Caco-2 (cell line): ENCODE results near the gene MARCHF2. TPM values are rescaled to one million over a fixed set of nuclear protein-coding genes. Genes with fewer than 3 reads are reported as not detected.

Experiments
- BruUV-seq: library from RNA; stranded (reverse); fragments of 400-500 nt; replicated peaks from 2 replicates; lab custom pipeline; 2021; lab: Mats Ljungman, UMichigan
- CTCF ChIA-PET: fragments of 300-600 bp; sonication (Branson Sonifier 250); formaldehyde crosslinking; loops from one replicate; lab custom pipeline; 2022; ENCODE audit warnings: antibody characterized with exemption; lab: Charles Lee
- POLR2A ChIA-PET: fragments of 300-600 bp; sonication (Branson Sonifier 250); formaldehyde crosslinking; loops from one replicate; lab custom pipeline; 2022; ENCODE audit warnings: antibody characterized with exemption; lab: Charles Lee
- DNase-seq, 2 experiments: peaks; one replicate each; pipeline versions ENCODE4 v3.0.0 to v3.0.0-alpha.2; 2020 to 2022
- H3K27me3 ChIP-seq: replicated peaks from 2 replicates; pipeline ENCODE4 v1.6.0; 2011; ENCODE audit warnings: low read length; ENCODE audit not compliant: control insufficient read depth, insufficient read depth
- H3K36me3 ChIP-seq: 2 replicates; pipeline ENCODE4 v1.5.1; 2011; ENCODE audit warnings: low read length; ENCODE audit not compliant: control insufficient read depth, insufficient read depth
- H3K4me1 ChIP-seq: fragments of 250-450 bp; sonication (Bioruptor Pico); 2 replicates; pipeline ENCODE4 v1.5.1; 2020; ENCODE audit warnings: mild to moderate bottlenecking
- H3K4me3 ChIP-seq: 2 replicates; pipeline ENCODE4 v1.5.1; 2011; ENCODE audit warnings: low read depth, mild to moderate bottlenecking, control low read depth, low read length
- H3K9me3 ChIP-seq: fragments of 250-450 bp; sonication (Bioruptor Pico); 2 replicates; pipeline ENCODE4 v1.5.1; 2020; ENCODE audit warnings: mild to moderate bottlenecking, moderate library complexity
- H3K27ac Mint-ChIP-seq: one replicate; pipeline ENCODE4 v1.8.0; 2022; ENCODE audit warnings: mixed read lengths; ENCODE audit not compliant: unreplicated experiment
- H3K27me3 Mint-ChIP-seq: one replicate; pipeline ENCODE4 v1.8.0; 2022; ENCODE audit warnings: mixed read lengths; ENCODE audit not compliant: insufficient read depth, unreplicated experiment
- H3K36me3 Mint-ChIP-seq: one replicate; pipeline ENCODE4 v1.8.0; 2022; ENCODE audit warnings: mild to moderate bottlenecking, mixed read lengths; ENCODE audit not compliant: insufficient read depth, unreplicated experiment
- H3K4me1 Mint-ChIP-seq: one replicate; pipeline ENCODE4 v1.8.0; 2022; ENCODE audit warnings: low read depth, mixed read lengths; ENCODE audit not compliant: unreplicated experiment
- H3K4me3 Mint-ChIP-seq: one replicate; pipeline ENCODE4 v1.8.0; 2022; ENCODE audit warnings: mild to moderate bottlenecking, moderate library complexity, mixed read lengths; ENCODE audit not compliant: unreplicated experiment
- H3K9me3 Mint-ChIP-seq: one replicate; pipeline ENCODE4 v1.8.0; 2022; ENCODE audit warnings: mixed read lengths; ENCODE audit not compliant: unreplicated experiment
- CTCF ChIP-seq, 2 experiments: fragments of 200-600 bp in 1 of 2; IDR thresholded peaks; 1 replicate in 1 of 2; 2 replicates in 1 of 2; pipeline versions ENCODE4 v1.5.1 to v1.8.0; 2011 to 2022; ENCODE audit warnings: antibody characterized with exemption in 1 of 2, control low read depth in 1 of 2, inconsistent platforms in 1 of 2, low read depth in 1 of 2, low read length in 1 of 2, mild to moderate bottlenecking in 1 of 2, moderate library complexity in 1 of 2; ENCODE audit not compliant: insufficient read depth in 1 of 2, severe bottlenecking in 1 of 2, unreplicated experiment in 1 of 2
- intact Hi-C: fragments of 100-400 bp; cut with micrococcal nuclease; formaldehyde crosslinking; loops from one replicate; pipeline ENCODE4 v1.10.0; 2022; ENCODE audit not compliant: unreplicated experiment
- total RNA-seq: library from RNA; stranded (reverse); gene quantifications from 2 replicates; pipeline ENCODE4 v1.2.3, GENCODE V29; 2022

The MARCHF2 gene
- total RNA-seq, 1 experiment from 2014 or later, result 13.8 TPM

GRCh38 chr19:8396563-8397203 lies 16.4 kb upstream of the MARCHF2 start:
- 0 out of 2 replicates have a peak, but pooled peaks cover 5% of the 10 kb centered on the region for H3K4me1 ChIP-seq
- no peaks in the 10 kb centered on the region for H3K27me3 ChIP-seq
- peak; percentile 51 to 62 for DNase-seq
- no peaks in the 10 kb centered on the region for H3K9me3 Mint-ChIP-seq
- ChIA-PET POLR2A (no interaction called here), CTCF (no interaction called here)
- H3K27ac Mint-ChIP-seq, result peak overlapping the region; percentile 48
- peaks cover 13% of the 10 kb centered on the region for H3K4me1 Mint-ChIP-seq
- peaks cover 20% of the 10 kb centered on the region for H3K36me3 Mint-ChIP-seq
- no peak overlapping the region for H3K4me3 Mint-ChIP-seq
- H3K9me3 ChIP-seq, result no peaks in the 10 kb centered on the region
- H3K4me3 ChIP-seq, result no peak overlapping the region
- H3K27me3 Mint-ChIP-seq, result no peaks in the 10 kb centered on the region
- intact Hi-C loops, result loop anchor here (2.0 to 5.0 kb wide), 2 partner anchors 42 to 129 kb away; no protein-coding TSS in a partner anchor
- BruUV-seq, result no TSS peak
- TF ChIP-seq CTCF (IDR thresholded peaks at IDR 0.05; ENCODE audit: insufficient read depth in 1 of 2, low read depth in 1 of 2, low read length in 1 of 2, severe bottlenecking in 1 of 2, unreplicated experiment in 1 of 2), result peak; percentile 43 to 51
- peaks cover 2% of the 10 kb centered on the region for H3K36me3 ChIP-seq

DNA sequence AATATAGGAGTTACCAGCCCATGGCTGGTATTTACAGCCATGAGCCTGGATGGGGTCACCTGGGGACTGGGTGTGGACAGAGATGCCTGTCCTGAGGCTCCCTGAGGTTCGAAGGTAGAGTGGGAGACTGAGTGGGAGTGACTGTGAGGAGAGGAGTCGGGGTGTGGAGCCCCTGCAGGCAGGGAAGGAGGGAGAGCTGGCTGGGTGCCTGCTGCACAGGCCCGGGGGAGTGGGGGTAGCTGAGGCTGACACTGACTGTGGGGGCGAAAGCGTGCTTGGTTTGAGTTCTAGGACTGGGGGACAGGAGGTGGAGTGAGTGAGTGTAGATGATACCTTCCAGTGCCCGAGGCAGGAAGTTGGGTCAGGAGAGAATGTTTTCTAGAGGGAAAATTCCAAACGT lies 15.8 kb upstream of the MARCHF2 start:
- H3K36me3 Mint-ChIP-seq, result peaks cover 26% of the 10 kb centered on the region
- no peaks in the 10 kb centered on the region for H3K27me3 Mint-ChIP-seq
- no peaks in the 10 kb centered on the region for H3K27me3 ChIP-seq
- no peak overlapping the region for H3K4me3 Mint-ChIP-seq
- peaks cover 2% of the 10 kb centered on the region; the same call in 1 of the 2 replicates for H3K36me3 ChIP-seq
- ChIA-PET POLR2A (no interaction called here), CTCF (interaction anchor here (1.6 kb wide), 1 partner anchor 16 kb away, joined by 5 read pairs; the partner anchor contains the start of gene MARCHF2)
- intact Hi-C loops, result loop anchor here (2.0 to 5.0 kb wide), 2 partner anchors 42 to 130 kb away; no protein-coding TSS in a partner anchor
- peak overlapping the region; percentile 48 for H3K27ac Mint-ChIP-seq
- H3K9me3 Mint-ChIP-seq, result no peaks in the 10 kb centered on the region
- no peak for DNase-seq
- no peak overlapping the region for H3K4me3 ChIP-seq
- 0 out of 2 replicates have a peak, but pooled peaks cover 5% of the 10 kb centered on the region for H3K4me1 ChIP-seq
- peaks cover 13% of the 10 kb centered on the region for H3K4me1 Mint-ChIP-seq
- BruUV-seq, result no TSS peak
- H3K9me3 ChIP-seq, result no peaks in the 10 kb centered on the region
- no peak for TF ChIP-seq CTCF (IDR thresholded peaks at IDR 0.05; ENCODE audit: insufficient read depth in 1 of 2, low read depth in 1 of 2, low read length in 1 of 2, severe bottlenecking in 1 of 2, unreplicated experiment in 1 of 2)

DNA sequence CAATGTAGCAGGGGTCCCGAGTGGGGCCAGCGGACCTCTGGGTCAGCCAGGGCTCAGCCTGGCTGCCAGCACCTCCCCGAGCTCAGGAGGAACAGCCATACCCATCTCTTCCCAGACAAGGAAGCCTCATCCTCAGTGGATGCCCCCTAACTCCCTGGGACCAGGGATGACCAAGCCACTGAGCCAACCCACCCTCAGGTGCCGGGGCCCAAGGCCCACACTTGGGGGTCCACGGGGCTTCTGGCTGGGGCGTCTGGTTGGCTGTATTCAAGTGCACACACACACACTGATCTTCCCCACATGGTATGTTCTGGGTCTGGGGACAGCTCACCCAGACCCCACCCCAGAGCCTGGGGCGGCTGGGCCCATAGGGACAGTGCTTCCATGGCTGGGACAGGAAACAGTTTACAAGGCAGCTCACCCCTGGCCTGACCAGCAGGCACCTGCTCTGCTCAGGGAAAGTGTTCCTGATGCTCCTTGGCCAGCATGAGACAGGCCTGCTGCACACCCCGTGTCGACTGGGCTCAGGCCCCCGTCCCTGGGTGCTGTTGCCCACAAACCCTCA lies 15.3 kb upstream of the MARCHF2 start:
- no TSS peak for BruUV-seq
- Histone ChIP-seq H3K4me1 (0 out of 2 replicates have a peak, but pooled peaks cover 5% of the 10 kb centered on the region), H3K36me3 (peaks cover 2% of the 10 kb centered on the region; the same call in 1 of the 2 replicates), H3K27me3 (no peaks in the 10 kb centered on the region), H3K4me3 (no peak overlapping the region), H3K9me3 (no peaks in the 10 kb centered on the region)
- H3K9me3 Mint-ChIP-seq, result no peaks in the 10 kb centered on the region
- peaks cover 13% of the 10 kb centered on the region for H3K4me1 Mint-ChIP-seq
- POLR2A ChIA-PET, result no interaction called here
- H3K4me3 Mint-ChIP-seq, result no peak overlapping the region
- no peak overlapping the region for H3K27ac Mint-ChIP-seq
- CTCF ChIA-PET, result interaction anchor here (0.5 to 1.6 kb wide), 2 partner anchors 15 to 44 kb away, joined by 4 to 5 read pairs; partner anchors contain the start of gene MARCHF2
- peaks cover 30% of the 10 kb centered on the region for H3K36me3 Mint-ChIP-seq
- H3K27me3 Mint-ChIP-seq, result no peaks in the 10 kb centered on the region
- DNase-seq, result no peak
- no peak for TF ChIP-seq CTCF (IDR thresholded peaks at IDR 0.05; ENCODE audit: insufficient read depth in 1 of 2, low read depth in 1 of 2, low read length in 1 of 2, severe bottlenecking in 1 of 2, unreplicated experiment in 1 of 2)
- intact Hi-C loops, result loop anchor here (2.0 to 5.0 kb wide), 2 partner anchors 43 to 131 kb away; no protein-coding TSS in a partner anchor
